Mesothelial cell of epicardium (in vitro differentiated cells): ENCODE data around the gene CASP3. TPM values are rescaled to one million over a fixed set of nuclear protein-coding genes. Genes with fewer than 3 reads are reported as not detected.
"Not testable (repeated sequence)": the region's sequence is repeated elsewhere in the genome, so short reads cannot be mapped to it uniquely, and the experiment has no call there.

Experiments
- DNase-seq, 2 experiments: peaks; one replicate each; pipeline ENCODE4 v3.0.0; 2021; ENCODE audit warnings: low spot score in 2 of 2; ENCODE audit not compliant: unreplicated experiment in 2 of 2
- H3K27ac Mint-ChIP-seq: 2 replicates; pipeline ENCODE4 v1.8.0; 2021; ENCODE audit warnings: mixed read lengths
- H3K27me3 Mint-ChIP-seq: 2 replicates; pipeline ENCODE4 v1.8.0; 2021; ENCODE audit warnings: low read depth, mixed read lengths
- H3K36me3 Mint-ChIP-seq: 2 replicates; pipeline ENCODE4 v1.8.0; 2021; ENCODE audit warnings: mixed read lengths
- H3K4me1 Mint-ChIP-seq: 2 replicates; pipeline ENCODE4 v1.8.0; 2021; ENCODE audit warnings: mixed read lengths
- H3K4me3 Mint-ChIP-seq: 2 replicates; pipeline ENCODE4 v1.8.0; 2021; ENCODE audit warnings: mild to moderate bottlenecking, moderate library complexity, mixed read lengths
- H3K9me3 Mint-ChIP-seq: 2 replicates; pipeline ENCODE4 v1.8.0; 2021; ENCODE audit warnings: mixed read lengths
- total RNA-seq: library from RNA; stranded (reverse); gene quantifications from 3 replicates; pipeline ENCODE4 v1.2.1, GENCODE V29; 2021
- TF ChIP-seq, protein P1 (sequence below): fragments of 200-600 bp; sonication (generic); IDR thresholded peaks from one replicate; pipeline ENCODE4 v1.5.0; 2021; ENCODE audit warnings: antibody characterized with exemption; ENCODE audit not compliant: unreplicated experiment

Gene CASP3
- total RNA-seq, 1 donor from 2014 or later: 21.0 TPM

DNA sequence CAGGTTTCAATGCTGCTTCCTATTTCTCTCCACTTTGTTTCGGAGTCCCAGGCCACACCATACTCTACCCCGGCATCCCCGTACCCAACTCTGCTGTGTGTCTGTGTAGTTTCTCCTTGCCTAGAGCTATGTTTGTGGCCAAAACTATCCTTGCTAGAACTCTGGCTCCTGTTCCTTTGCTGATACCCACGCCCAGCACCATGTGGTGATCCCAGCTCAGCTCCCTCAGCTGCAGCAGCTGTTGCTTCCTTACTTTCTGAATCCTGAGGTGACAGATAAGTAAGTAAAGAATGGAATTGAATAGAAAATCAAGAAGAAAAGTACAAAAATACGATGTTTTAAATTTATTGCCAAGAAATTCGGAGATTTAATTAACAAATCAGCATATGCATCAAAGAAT, 55.8 kb downstream of the CASP3 start:
- H3K4me1 Mint-ChIP-seq: no peaks in the 10 kb centered on the region
- H3K36me3 Mint-ChIP-seq: no peaks in the 10 kb centered on the region
- DNase-seq: no peak
- H3K27me3 Mint-ChIP-seq: no peaks in the 10 kb centered on the region
- H3K4me3 Mint-ChIP-seq: no peak overlapping the region
- H3K9me3 Mint-ChIP-seq: no peaks in the 10 kb centered on the region
- H3K27ac Mint-ChIP-seq: no peak overlapping the region
- TF ChIP-seq, protein P1, sequence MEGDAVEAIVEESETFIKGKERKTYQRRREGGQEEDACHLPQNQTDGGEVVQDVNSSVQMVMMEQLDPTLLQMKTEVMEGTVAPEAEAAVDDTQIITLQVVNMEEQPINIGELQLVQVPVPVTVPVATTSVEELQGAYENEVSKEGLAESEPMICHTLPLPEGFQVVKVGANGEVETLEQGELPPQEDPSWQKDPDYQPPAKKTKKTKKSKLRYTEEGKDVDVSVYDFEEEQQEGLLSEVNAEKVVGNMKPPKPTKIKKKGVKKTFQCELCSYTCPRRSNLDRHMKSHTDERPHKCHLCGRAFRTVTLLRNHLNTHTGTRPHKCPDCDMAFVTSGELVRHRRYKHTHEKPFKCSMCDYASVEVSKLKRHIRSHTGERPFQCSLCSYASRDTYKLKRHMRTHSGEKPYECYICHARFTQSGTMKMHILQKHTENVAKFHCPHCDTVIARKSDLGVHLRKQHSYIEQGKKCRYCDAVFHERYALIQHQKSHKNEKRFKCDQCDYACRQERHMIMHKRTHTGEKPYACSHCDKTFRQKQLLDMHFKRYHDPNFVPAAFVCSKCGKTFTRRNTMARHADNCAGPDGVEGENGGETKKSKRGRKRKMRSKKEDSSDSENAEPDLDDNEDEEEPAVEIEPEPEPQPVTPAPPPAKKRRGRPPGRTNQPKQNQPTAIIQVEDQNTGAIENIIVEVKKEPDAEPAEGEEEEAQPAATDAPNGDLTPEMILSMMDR: no peak

DNA sequence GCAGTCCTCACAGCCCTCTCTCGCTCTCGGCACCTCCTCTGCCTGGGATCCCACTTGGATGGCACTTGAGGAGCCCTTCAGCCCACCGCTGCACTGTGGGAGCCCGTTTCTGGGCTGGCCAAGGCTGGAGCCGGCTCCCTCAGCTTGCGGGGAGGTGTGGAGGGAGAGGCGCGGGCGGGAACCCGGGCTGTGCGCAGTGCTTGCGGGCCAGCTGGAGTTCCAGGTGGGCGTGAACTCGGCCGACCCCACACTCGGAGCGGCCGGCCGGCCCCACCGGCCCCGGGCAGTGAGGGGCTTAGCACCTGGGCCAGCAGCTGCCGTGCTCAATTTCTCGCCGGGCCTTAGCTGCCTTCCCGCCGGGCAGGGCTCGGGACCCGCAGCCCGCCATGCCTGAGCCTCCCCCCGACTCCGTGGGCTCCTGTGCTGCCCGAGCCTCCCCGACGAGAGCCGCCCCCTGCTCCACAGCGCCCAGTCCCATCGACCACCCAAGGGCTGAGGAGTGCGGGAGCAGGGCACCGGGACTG, 57.4 kb downstream of the CASP3 start:
- not testable (repeated sequence) for H3K4me1 Mint-ChIP-seq, H3K9me3 Mint-ChIP-seq, H3K27me3 Mint-ChIP-seq, H3K36me3 Mint-ChIP-seq, H3K27ac Mint-ChIP-seq, H3K4me3 Mint-ChIP-seq, DNase-seq

DNA sequence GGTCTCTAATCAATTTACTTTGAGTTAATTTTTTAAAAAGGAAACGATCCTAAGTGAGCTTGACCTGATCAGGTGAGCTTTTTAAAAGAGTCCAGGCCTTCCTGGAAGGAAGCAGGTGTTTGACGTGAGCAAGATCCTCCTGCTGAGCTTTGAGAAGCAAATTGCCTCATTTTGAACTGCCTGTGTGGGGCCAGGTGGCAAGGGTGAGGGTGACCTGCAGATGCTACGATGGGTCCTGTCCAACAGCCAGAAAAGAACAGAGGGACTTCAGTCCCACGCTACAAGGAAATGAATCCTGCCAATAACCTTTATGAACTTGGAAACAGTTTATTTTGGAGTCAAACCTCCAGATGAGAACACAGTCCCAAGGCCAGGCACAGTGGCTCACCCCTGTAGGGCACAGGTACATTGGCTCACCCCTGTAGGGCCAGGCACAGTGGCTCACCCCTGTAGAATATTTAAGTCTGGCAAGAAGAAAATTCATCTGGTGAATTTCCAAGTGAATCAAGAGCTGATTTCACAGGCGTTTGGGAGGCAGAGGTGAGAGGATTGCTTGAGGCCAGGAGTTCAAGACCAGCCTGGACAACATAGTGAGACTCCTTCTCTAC, 58.1 kb downstream of the CASP3 start:
- no peak overlapping the region for H3K27ac Mint-ChIP-seq
- H3K27me3 Mint-ChIP-seq: no peaks in the 10 kb centered on the region
- DNase-seq: no peak
- no peaks in the 10 kb centered on the region for H3K9me3 Mint-ChIP-seq
- no peaks in the 10 kb centered on the region for H3K4me1 Mint-ChIP-seq
- no peaks in the 10 kb centered on the region for H3K36me3 Mint-ChIP-seq
- TF ChIP-seq, protein P1: no peak
- H3K4me3 Mint-ChIP-seq: no peak overlapping the region

DNA sequence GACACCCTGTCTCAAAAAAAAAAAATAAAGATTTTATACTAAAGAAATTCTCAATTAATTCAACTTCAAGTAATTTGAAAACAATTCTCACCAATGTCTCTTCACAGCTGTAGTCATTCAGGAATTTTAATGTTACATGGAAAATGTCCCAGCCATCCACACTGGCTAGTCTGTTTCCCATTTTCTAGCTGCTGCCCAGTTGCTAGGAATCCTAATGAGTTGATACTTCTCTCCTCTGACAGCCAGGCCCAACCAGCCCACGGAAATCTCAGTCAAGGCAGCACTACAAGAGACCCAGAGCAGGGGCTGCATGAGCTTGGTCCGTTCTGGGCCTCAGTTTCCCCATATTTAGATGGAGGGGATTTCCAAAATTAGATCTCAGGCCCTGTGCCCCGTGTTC, 59.1 kb downstream of the CASP3 start:
- Mint-ChIP-seq H3K36me3 (no peaks in the 10 kb centered on the region), H3K27ac (no peak overlapping the region), H3K9me3 (no peaks in the 10 kb centered on the region), H3K27me3 (no peaks in the 10 kb centered on the region), H3K4me1 (no peaks in the 10 kb centered on the region), H3K4me3 (no peak overlapping the region)
- TF ChIP-seq, protein P1: no peak
- no peak for DNase-seq

DNA sequence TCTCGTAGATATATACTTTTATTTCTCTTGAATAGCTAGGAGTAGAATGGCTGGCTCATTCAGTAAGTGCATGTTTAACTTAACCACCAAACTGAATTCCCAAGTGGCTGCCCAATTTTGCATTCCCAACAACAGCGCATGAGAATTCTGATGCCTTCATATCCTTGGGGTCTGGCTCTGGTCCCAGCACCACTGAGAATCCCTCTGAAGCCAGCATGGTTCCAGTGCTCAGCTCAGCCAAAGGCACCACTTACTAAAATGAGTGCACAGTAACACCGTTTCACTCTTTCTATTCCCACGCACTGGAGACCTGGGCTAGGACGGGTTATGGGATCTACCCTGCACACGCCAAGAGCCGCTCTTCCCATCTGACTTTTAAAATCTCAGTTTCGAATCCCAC, 60.4 kb downstream of the CASP3 start:
- DNase-seq: no peak
- H3K9me3 Mint-ChIP-seq: no peaks in the 10 kb centered on the region
- H3K36me3 Mint-ChIP-seq: no peaks in the 10 kb centered on the region
- H3K27ac Mint-ChIP-seq: no peak overlapping the region
- H3K27me3 Mint-ChIP-seq: no peaks in the 10 kb centered on the region
- H3K4me3 Mint-ChIP-seq: no peak overlapping the region
- TF ChIP-seq, protein P1: no peak
- H3K4me1 Mint-ChIP-seq: no peaks in the 10 kb centered on the region

DNA sequence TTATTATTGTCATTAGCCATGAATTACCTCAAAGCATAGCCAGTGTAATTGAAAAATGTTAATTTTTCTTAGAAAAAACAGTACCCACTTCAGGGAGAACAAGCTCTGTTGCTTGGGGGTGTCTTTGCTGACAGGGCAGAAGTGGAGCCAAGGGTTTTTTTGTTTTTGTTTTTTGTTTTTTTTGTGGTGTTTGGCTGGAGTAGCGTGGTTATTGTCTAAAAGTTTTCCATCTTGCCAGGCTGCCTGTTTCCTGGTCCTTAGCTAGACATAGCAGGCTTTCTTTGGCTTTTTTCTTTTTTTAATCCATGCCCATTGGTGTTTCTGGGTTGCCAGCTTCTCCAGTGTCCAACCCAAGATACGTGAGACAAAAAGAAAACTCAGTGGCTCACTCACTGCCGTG, 61.5 kb downstream of the CASP3 start:
- H3K4me1 Mint-ChIP-seq: no peaks in the 10 kb centered on the region
- no peaks in the 10 kb centered on the region for H3K27me3 Mint-ChIP-seq
- H3K9me3 Mint-ChIP-seq: no peaks in the 10 kb centered on the region
- H3K4me3 Mint-ChIP-seq: no peak overlapping the region
- no peaks in the 10 kb centered on the region for H3K36me3 Mint-ChIP-seq
- no peak overlapping the region for H3K27ac Mint-ChIP-seq
- TF ChIP-seq, protein P1: no peak
- no peak for DNase-seq
